Activated CD8-positive, alpha-beta memory T cell treated with anti-CD3 and anti-CD28 coated beads for 1 hour (primary cell): ENCODE results near the gene PRIMA1.

ENCODE experiments used
- DNase-seq, 2 donors: peaks; one replicate each; pipeline ENCODE4 v3.0.0-alpha.2; 2020; ENCODE audit warnings: low read depth in 1 of 2; ENCODE audit errors: extremely low read depth in 1 of 2

Gene PRIMA1

DNA sequence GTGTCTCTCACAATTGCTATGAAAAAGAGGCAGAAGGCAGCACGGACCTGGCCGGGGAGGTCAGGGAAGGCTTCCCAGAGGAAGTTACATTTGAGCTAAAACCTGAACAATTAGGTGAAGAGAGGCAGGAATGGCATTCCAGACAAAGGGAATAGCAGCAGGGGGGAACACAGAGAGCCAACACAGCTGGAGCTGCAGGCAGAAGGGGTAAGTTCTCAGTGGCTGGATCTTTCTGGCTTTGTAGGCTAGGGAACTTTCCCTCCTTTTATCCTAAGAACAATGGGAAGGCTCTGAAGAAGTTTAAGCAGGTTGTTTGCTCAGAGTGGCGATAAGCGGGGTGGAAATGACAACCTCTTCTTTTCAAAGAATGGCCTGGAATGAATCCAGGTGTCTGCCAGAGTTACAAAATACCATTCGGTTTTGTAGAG, 100.0 kb downstream of the PRIMA1 start:
- DNase-seq, result no peak

DNA sequence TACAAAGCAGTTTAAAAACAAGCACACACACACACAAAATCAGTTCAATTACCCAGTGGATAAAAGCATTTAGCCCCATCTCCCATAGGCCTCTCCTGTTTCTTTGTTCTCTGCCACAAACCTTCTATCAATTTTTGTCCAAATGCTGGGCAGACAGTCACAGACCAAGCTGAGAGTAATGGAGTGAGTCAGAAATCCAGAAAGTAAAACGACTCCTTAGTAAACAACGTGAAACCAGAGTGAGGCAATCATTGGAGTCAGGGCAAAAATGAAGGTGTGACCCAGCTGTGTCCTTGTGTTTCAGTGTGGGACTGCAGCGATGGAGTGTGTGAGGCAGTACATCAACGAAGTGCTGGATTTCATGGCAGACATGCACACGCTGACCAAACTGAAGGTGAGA, 102.0 kb downstream of the PRIMA1 start:
- DNase-seq, result no peak

- DNase-seq, result no peak
Observed at GRCh38 chr14:93685121-93685895, 103.0 kb downstream of the PRIMA1 start.

DNA sequence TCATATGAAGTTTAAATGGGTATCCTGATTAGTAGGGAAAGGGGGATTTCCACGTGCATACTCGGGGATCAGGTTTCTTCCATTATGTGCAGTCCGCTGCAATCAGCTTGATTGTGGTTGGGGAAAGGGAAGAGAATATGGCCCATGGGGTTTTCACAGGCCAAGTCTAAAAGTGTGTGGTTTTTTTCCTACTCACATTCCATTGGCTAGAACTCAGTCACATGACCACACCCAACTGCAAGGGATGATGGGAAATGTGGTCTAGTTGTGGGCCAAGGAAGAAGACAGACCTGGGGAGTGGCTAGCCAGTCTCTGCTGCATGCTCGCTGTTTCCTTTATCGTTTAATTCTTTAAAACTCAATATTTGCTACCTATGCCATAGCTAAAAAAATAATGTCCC, 105.1 kb downstream of the PRIMA1 start:
- no peak for DNase-seq

- no peak for DNase-seq
Observed at GRCh38 chr14:93682459-93682858, 105.8 kb downstream of the PRIMA1 start.

- DNase-seq, result no peak
Observed at GRCh38 chr14:93676416-93676958, 111.8 kb downstream of the PRIMA1 start.

- no peak for DNase-seq
Observed at GRCh38 chr14:93675651-93676050, 112.6 kb downstream of the PRIMA1 start.

- no peak for DNase-seq
Observed at GRCh38 chr14:93674343-93674742, 113.9 kb downstream of the PRIMA1 start.

DNA sequence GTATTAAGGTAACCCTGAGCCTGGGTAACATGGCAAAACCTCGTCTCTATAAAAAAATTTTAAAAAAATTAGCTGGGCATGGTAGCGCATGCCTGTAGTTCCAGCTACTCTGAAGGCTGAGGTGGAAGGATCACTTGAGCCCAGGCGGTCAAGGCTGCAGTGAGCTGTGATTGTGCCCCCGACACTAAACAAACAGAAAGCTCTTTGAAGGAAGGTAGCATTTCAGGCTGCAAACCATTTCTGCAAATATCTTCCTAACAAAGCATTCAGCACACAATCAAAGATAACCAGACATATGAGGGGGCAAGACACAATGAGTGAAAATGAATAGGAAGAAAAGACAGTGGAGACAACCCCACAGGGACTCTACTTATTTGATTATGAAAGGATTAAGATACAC, 118.7 kb downstream of the PRIMA1 start:
- no peak for DNase-seq
